Activated CD4-positive, CD25-positive, alpha-beta regulatory T cell treated with anti-CD3 and anti-CD28 coated beads, Interleukin-2, amount 50 U/mL, for 16 hours (primary cell): Measurements from ENCODE around the gene EDIL3.
"Not testable (repeated sequence)": the region's sequence is repeated elsewhere in the genome, so short reads cannot be mapped to it uniquely, and the experiment has no call there.

Source experiments
- DNase-seq: peaks from one replicate; pipeline ENCODE4 v3.0.0-alpha.2; 2020; ENCODE audit warnings: low read depth, low spot score

Gene EDIL3

DNA sequence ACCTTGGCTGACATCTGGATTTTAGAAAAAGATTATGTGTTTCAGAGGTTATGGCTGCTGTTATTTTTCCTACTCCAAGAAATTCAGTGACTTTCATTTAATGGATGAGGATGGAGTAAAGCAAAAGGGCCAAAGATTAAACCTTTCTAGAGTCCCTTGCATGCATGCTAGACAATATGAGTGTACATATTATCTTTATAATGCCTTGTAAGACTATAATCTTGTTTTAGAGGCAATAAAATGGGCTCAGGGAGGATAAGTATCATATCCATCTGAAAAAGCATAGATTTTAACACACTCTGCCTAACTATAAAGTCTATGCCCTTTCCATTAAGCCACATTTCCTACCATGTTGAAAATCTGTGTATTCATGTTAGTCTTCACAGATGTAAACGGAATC lies 199.8 kb downstream of the EDIL3 start:
- DNase-seq, result no peak

DNA sequence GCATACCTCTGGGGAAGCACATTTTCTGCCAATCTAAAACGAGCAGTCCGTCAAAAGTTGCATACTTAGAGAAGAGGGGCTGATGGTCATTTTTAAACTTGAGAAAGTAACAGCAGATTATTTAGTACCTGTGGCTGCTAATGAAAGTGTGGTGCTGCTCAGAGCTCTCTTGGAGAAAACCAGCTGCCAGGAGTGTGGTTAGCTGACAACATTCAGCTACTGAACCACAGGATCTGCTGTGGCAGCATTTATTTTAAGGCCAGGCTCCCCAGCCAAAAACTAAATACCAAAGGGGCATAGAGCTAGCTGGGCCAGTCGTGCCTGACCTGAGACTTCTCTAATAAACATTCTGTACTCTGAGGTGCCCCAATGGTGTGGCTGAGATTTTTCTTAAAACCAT lies 203.6 kb downstream of the EDIL3 start:
- no peak for DNase-seq

DNA sequence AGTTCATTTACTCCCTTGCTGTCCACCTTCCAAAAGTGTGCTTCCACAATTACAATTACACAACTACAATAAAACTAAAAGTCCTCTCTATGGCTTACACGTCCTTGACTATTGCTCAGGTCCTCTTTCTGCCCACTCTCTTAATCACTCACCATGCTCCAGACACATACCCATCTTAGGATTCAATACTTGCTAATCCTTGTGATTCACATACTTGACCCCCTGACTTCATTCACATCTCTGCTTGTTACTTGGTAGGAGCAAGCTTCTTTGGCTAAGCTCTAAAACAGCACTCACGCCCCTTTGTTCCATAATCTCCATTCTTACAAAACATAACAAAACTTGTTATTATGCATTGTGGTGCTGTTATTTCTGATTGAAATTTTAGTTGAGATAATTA lies 215.8 kb downstream of the EDIL3 start:
- DNase-seq, result no peak

DNA sequence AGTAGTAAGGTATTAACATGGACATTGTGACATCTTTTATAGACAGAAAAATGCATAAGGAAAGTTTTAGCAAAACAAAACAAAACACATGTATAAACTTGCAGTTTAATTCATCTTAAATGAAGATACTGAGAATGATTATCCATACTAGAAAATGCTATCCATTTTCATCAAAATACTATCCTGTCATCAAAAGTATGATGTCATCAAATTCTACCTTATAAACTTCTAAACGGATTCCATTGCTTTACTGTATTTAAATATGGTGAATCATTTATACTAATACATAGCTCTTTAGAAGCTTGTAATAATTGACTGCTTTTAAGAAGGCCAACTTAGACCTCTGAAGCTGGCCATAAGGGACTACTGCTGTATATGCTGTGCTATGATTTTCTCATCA lies 221.0 kb downstream of the EDIL3 start:
- DNase-seq, result no peak

DNA sequence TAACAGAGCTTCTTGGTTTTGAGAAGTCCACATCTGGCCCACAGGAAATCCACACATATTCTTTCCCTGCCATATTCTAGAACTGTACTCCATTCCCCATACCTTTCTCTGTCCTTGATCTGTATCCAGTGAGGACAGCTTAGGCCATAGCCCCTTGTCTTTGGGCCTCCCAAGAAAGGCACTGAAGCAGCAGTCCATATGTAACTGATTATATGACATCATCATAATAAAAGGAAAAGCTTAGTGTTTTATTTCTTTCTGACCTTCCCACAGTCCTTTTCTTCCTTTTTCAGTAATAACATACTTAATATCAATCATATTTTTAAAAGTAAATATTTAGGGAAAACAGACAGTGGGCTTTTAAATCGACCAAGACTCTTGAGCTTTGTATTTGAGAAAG lies 222.0 kb downstream of the EDIL3 start:
- DNase-seq, result no peak

DNA sequence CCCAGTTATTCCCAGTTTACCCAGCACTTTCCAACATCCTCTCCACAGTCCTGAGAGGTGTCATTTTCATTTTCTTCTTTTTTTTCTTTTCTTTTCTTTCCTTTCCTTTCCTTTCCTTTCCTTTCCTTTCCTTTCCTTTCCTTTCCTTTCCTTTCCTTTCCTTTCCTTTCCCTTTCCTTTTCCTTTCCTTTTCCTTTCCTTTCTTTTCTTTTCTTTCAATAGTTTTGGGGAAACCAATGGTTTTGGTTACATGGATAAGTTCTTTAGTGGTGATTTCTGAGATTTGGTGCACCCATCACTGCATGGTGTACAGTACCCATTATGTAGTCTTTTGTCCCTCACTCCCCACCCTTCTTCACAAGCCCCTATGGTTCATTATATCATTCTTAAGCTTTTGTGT lies 224.0 kb downstream of the EDIL3 start:
- DNase-seq, result not testable (repeated sequence)

DNA sequence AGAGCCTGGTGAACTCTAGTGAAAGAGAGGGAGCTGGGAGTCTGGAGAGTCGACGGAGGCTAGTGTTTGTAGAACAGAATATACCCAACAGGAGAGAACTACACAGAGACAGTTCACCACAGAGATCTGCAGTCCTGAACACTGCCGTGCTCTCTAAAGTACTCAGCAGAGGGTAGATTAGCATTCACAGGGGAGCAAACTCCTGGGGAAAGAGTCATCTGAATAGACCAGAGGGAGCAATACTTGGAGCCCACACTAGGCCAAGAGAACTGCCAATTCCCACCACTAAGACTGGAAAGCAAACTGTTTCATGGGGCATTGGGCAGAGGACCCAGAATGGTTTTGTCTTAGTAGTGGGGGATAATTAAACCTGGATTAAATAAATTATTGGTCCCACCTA lies 235.6 kb downstream of the EDIL3 start:
- no peak for DNase-seq

DNA sequence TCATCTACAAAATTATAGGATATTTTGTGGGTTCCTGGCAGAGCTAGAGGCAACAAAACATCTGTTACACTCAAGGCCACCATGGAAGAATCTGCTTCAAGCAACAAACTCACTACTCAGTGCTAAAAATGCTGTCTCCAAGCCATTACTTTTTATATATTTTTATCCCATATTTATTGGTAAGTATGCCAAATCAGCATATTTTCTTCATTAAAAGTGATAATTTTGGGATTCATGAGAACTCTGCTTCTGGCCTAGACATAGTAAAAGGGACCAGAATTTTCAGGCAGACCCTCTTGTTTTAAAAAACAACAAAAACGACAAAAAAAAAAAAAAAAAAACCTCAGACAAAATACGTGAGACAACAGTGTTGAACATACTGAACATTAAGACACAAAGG lies 236.0 kb downstream of the EDIL3 start:
- DNase-seq, result no peak

DNA sequence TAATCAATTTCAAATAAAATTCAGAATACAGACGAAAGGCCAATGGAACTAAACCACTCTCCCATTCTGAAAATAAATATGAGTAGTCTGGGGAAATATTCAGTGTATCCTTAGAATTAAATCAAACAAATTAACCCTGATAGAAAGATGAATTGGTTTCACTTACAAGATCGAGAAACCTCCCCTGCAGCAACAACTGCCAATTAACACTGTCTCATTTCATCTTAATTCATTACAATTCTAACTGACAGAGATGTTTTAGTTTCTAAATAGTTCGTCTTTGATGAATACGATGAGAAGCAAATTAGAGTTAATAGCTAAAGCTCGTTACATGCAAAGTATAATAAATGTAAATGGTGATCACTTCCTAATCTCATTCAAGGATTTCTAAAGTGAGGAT lies 247.1 kb downstream of the EDIL3 start:
- DNase-seq, result no peak

DNA sequence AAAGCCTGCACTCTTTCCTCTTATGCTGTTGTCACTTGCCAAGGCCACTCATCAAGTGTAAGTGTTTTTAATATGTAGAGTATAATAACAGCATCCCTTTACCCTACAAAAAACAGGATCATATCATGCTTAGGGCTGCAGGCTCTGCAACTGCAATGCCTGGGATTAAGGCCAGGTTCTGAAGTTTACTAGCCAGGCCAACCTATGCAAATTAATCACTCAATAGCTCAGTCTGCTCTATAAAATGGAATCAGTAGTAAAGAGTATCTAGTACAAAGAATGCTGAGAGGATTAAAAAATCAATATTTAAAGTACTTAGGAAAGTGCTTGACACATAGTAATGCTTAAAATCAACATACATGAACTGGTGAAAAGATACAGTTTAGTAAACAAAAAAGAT lies 253.3 kb downstream of the EDIL3 start:
- DNase-seq, result no peak

DNA sequence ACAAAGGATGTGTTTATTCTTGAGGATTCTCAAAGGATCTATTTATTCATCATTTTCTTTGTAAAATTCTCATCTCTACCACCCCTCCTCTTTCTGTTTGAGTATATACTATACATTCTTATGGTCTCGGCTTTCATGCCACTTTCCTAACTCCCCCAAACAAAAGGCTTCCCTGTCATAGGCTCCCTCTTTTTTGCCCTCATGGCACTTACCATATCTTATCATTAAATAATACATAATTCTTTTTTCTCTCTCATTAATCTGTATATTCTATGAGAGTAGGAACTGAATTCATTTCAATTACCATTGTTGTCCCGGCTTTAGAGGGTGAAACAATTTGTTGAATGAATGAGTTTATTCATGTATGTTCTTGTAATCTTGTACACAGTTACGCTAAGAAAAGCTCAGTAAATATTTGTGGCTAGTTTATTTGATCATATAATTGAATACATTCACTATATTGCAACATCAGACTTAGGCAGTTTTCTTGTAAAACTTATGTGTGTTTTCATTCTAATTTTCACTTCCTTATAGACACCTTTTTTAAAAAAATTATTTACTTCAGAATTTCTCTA lies 254.6 kb downstream of the EDIL3 start:
- DNase-seq, result no peak

DNA sequence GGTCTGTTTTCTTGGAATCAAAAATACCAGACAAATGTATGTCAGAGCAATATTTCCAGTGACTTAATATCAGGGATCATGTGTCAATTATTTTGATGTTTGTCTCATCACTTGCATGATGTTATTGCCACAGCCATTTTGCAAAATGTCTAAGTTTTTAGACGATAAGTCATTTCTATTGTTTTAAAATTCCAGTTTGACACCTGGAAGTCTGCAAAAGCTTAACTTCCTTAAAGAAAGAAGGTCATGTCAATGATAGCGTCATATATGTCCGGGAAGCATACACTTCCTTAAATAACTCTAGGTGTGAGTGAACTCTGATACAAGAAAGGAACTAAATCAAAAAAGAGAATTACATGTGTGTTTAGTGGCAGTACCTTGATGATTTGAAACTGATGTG lies 259.5 kb downstream of the EDIL3 start:
- no peak for DNase-seq

DNA sequence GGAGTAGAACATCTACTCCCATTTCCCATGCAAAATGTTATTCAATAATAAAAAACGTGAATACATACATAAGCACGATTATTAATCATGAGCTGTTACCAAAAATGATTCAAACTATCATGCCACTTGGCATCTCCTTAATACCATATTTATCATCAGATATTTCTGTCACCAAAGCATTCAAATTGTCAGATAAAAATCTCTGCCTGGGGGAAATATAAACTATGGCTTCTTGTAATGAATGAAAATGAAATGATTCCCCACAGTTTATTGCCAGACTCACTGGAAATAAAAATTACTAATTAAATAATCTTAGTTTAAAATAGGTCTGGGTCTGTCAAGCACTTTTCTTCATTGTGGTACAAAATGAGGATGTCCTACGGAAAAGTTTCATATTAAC lies 265.4 kb downstream of the EDIL3 start:
- DNase-seq, result no peak

DNA sequence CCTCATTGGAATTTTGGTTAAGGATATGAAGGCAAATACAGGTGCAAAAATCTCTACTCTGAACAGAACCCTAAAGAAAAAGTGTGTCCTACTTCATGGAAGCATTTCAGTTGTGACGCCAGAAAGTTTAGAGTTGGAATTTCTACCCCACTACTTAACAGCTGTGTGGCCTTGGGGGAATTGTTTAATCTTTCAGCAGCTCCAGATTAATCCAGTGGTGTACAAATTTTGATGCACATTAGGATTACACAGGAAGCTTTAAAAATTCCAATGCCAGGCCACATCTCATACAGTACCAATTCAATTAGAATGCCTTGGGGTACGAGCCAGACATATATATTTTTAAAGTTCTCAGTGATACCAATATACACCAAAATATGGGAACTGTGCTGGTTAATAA lies 266.1 kb downstream of the EDIL3 start:
- no peak for DNase-seq

DNA sequence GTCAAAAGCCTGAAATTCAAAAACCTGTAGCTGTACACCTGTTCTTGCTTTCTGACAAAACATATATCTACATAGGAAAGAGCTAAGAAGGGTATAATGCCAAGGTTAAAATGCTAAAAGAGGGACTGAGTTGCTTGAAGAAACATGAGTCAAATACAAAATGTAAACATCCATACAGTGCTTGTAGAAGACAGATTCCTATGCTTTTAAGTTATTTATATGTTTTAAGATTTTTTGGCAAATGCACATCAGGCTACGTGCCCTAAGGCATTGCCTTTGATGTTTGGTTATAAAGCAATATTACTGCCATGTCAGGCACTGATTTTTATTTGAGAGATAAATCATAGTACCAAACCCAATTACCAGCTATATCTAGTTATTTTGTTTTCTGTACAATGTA lies 269.0 kb downstream of the EDIL3 start:
- no peak for DNase-seq

DNA sequence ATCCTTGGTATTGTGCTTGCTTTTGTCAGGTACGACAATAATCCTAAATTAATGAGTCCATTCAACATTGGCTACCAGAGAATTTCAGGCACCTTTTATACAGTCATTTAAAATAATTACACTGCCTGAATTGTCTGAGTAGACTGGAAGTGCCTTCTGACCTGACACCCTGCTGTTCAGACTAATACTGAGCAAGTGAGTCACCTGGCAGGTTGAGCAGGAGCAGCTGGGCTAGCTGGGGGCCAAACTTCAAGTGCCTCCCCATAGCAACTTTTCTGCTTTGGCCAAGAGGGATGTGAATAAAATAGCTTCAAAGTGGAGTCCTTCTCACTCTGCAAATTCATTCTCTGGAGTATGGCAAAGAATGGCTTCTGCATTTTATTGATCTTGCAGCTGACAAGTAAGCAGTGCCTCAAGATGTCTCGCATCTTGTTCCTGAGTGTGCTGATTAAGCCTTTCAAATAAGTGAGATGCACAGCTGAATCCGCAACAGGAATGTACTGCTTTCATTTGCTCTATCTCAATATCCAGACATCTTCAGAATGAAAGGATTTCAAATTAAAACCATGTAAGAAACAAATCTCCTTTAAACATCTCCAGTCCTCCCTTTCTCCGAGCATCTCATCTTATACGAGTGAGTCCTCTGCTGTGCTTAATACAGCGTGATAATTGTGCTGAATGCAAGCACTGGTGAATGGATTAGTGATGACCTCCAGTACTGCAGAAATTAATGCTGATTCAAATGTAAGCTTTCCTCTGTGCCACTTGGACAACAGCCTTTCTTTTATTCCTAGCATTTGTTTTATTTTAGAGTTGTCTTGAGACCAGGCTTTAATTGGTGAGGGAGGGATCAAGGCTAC lies 271.2 kb downstream of the EDIL3 start:
- DNase-seq, result no peak

DNA sequence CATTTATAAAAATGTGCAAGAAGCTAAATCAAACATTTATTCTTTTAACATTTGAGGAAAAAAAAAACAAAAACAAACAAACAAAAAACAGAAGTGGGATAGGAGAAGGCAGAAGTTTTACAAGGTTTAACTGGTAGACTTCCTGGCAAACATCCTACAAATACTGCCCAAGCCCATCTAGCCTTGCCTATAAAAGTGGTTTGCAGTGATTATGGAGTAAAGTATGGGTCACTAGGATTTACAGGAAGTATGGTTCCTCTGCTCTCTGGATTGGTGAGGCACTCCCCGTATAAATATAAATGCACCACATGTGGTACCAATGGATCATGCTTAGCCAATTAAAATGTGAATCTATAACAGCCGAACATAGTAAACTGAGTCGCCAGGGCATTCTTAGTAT lies 291.9 kb downstream of the EDIL3 start:
- no peak for DNase-seq

DNA sequence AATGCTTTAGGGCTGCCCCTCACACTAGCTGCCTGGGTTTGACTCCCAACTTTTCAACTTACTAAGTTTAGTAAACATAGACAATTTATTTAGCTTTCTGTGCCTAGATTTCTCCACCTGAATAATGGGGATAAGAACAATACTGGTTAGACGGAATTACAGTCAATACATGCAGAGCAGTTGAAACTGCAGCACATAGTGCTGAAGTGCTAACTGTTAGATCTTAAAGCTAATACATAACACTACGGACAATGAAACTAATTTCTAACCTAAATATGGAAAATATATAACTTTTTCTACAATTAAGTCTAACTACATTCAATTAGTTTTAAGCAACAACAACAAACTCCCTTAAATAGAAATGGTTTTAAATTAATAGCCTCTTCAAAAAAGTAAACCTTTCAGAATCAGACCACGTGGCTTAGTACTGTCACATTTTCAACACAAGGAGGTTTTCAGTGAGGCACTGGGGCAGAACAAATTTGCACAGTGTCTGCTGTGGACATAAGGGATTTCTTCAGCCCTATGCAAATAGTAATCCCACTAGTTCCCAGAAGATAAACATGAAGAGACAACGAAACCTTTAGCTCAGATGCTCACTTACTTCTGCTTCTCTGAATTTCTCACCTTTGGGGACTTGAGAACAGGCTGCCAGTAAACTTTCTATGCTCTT lies 293.4 kb downstream of the EDIL3 start:
- DNase-seq, result no peak

DNA sequence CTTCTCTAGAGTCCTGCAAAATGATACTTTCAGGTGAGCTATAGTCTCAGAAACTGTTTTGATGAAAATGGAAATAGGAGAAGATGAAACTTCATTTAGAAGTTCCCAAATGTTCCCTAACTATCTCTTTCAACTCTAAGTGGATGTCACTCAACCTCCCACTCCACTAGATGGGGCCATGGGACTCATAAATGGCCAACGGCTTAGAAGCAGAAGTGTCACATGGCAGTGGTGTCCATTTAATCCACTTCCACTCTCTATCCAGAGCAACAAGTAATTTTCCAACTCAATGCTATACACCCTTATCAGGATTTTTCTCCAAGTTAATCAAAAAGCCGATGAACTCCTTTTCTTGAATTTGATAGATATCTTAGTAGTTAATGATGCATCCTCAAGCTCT lies 295.7 kb downstream of the EDIL3 start:
- DNase-seq, result no peak

DNA sequence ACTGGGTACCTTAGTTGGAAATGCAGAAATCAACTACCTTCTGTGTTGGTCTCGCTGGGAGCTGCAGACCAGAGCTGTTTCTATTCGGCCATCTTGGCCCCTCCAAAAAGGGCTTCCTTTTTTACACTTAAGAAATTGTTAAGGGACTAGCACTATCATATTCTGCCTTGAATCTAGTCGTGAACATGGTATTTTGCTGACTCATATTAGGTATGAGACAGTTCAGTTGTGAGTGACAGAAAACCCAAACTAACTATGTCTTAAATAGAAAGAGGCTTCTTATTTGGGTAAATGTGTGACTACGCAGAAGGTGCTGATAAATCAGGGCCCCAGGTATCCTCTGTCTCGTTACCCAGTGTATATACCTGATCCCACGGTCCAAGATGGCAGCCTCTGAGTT lies 298.2 kb downstream of the EDIL3 start:
- DNase-seq, result no peak

DNA sequence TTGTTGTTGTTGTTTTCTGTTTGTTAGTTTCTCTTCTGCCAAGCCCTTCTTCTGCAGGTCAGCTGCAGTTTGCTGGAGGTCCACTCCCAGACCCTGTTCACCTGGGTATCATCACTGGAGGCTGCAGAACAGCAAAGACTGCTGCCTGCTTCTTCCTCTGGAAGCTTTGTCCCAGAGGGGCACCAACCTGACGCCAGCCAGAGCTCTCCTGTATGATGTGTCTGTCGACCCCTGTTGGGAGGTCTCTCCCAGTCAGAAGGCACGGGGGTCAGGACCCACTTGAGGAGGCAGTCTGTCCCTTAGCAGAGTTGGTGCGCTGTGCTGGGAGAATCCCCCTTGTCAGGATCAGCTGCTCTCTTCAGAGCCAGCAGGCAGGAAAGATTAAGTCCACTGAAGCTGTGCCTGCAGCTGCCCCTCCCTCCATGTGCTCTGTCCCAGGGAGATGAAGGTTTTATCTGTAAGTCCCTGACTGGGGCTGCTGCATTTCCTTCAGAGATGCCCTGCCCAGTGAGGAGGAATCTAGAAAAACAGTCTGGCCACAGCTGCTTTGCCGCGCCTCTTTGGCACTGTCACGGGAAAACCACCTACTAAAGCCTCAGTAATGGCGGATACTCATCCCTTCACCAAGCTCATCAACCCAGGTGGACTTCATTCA lies 299.2 kb downstream of the EDIL3 start:
- no peak for DNase-seq

DNA sequence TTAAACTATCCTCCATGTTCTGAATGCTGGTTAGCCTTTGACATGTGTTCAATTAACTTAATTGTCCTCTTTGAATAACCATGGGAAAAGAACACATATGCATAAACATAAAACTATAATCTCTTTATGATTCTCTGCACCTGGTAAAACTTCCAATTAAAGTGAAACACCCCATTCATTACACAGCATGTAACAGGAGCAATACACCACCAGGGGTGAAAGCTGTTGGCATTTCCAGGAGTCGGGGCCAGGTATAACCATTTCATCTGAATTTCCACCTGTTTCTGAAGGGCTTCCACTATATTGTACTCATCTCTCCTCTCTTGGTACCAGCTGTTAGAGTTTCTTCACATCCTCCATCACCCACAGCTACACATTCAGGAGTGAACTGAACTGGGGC lies 303.8 kb downstream of the EDIL3 start:
- no peak for DNase-seq

DNA sequence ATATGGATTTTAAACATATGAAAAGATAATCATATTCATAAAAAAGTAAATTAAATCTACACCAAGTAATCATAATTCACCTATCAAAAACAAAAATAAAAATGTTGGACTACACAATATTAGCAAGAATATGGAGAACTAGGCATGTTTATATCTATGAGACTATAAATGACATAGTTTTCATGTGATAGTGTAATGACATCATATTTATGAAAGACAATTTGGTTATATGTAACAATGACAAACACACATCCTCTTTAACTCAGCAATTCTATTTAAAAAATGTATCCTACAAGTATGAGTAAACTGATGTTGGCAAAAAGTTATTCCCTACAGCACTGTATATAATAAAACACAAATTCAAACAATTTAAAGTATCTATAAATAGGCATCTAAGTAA lies 312.3 kb downstream of the EDIL3 start:
- no peak for DNase-seq
